Measurements from ENCODE around the gene RNF113B.

The RNF113B gene

DNA sequence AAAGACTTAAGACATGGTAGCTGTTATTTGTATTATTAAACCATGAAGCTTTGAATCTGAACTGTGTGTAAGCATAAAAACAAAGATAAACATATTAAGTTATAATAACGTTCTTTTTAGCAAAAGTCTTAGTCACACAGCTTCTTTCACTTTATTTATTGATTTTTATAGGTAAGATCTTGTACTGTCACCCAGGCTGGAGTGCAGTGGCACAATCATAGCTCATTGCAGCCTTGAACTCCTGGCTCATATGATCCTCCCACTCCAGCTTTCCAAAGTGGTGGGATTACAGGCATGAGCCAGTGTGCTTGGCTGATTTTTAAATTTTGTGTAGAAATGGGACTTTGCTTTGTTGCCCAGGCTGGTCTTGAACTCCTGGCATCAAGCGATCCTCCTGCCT, 20.8 kb downstream of the RNF113B start:
- TF ChIP-seq, protein P1, sequence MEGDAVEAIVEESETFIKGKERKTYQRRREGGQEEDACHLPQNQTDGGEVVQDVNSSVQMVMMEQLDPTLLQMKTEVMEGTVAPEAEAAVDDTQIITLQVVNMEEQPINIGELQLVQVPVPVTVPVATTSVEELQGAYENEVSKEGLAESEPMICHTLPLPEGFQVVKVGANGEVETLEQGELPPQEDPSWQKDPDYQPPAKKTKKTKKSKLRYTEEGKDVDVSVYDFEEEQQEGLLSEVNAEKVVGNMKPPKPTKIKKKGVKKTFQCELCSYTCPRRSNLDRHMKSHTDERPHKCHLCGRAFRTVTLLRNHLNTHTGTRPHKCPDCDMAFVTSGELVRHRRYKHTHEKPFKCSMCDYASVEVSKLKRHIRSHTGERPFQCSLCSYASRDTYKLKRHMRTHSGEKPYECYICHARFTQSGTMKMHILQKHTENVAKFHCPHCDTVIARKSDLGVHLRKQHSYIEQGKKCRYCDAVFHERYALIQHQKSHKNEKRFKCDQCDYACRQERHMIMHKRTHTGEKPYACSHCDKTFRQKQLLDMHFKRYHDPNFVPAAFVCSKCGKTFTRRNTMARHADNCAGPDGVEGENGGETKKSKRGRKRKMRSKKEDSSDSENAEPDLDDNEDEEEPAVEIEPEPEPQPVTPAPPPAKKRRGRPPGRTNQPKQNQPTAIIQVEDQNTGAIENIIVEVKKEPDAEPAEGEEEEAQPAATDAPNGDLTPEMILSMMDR (IDR thresholded peaks at IDR 0.05; ENCODE audit: low read length, missing control alignments), result no peak
- no peak overlapping the region for H3K4me3 ChIP-seq (replicated peaks; ENCODE audit: low read depth, low read length)
- DNase-seq (ENCODE audit: low read depth), result no peak

GRCh38 chr13:98155475-98156109, 21.5 kb downstream of the RNF113B start:
- TF ChIP-seq, protein P1 (IDR thresholded peaks at IDR 0.05; ENCODE audit: low read length, missing control alignments), result no peak
- H3K4me3 ChIP-seq (replicated peaks; ENCODE audit: low read depth, low read length), result no peak overlapping the region
- peak; percentile 81 for DNase-seq (ENCODE audit: low read depth)

DNA sequence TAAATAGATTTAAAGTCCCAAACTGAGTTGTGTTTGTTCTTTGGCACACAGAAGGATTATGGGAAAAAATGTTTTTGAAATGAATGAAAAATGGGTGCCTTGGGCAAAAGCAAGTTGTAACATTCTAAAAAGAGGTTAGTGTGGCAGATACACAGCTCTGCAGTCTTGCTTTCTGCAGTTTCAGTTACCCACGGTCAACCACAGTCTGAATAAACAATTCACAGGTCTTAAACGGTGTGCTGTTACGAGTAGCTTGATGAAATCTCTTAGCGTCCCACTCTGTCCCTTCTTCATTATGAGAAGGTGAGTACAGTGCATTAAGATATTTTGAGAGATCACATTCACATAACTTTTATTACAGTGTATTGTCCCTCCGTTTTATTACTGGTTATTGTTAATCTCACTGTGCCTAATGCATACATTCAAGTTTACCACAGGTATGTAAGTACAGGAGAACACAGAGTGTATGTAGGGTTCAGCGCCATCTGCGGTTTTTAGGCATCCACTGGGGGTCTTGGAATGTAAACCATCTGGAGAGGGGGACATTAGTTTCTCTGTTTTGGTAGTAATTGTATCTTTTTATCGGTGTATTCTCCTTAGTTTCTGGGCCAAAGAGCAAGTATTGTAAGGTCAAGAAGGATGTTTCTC, 26.1 kb downstream of the RNF113B start:
- no peak overlapping the region for H3K4me3 ChIP-seq (replicated peaks; ENCODE audit: low read depth, low read length)
- TF ChIP-seq, protein P1 (IDR thresholded peaks at IDR 0.05; ENCODE audit: low read length, missing control alignments), result no peak
- DNase-seq (ENCODE audit: low read depth), result no peak

GRCh38 chr13:98147521-98147920, 29.5 kb downstream of the RNF113B start:
- no peak for DNase-seq (ENCODE audit: low read depth)
- TF ChIP-seq, protein P1 (IDR thresholded peaks at IDR 0.05; ENCODE audit: low read length, missing control alignments), result no peak
- no peak overlapping the region for H3K4me3 ChIP-seq (replicated peaks; ENCODE audit: low read depth, low read length)

GRCh38 chr13:98144801-98145350, 32.2 kb downstream of the RNF113B start:
- TF ChIP-seq, protein P1 (IDR thresholded peaks at IDR 0.05; ENCODE audit: low read length, missing control alignments), result peak; percentile 8
- peak overlapping the region; percentile 68 for H3K4me3 ChIP-seq (replicated peaks; ENCODE audit: low read depth, low read length)
- peak; percentile 42 for DNase-seq (ENCODE audit: low read depth)

DNA sequence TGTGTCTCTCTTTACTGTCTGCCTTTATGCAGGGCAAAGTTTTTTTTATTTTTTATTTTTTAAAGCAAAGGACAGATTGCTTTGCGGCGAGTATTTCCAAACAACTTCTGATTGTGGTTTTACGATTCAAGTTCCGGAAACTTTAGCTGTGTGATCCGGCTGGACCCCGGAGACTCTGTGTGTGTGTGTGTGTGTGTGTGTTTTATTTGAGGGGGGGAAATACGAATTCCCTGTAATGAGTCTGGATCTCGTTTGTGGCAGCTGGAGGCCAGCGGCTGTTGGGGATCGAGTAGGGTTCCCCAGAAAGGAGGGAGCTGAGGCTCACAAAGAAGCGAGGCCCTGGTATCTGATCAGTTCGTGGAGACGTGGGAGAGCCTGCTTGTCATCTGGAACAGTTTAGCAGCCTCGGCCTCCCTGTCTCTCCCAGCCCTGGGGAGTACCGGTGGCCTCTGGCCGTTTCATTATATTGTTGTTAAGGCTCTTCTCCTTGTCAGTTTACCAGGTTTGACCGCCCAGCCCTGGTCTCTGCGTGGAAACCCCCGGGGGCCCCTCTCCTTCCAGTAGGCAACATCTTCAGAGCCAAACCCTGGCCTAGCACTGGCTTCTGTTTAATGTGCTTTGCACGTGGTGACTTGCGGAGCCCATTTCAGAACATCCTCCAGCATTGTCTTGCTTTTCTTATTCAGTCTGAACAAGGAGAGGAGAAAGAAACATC, 32.9 kb downstream of the RNF113B start:
- H3K4me3 ChIP-seq (replicated peaks; ENCODE audit: low read depth, low read length), result peak overlapping the region; percentile 68
- TF ChIP-seq, protein P1 (IDR thresholded peaks at IDR 0.05; ENCODE audit: low read length, missing control alignments), result no peak

More for the DNA sequence above, 32.9 kb downstream of the RNF113B start:
- DNase-seq (ENCODE audit: low read depth), result peak; percentile 54
